ENCODE results near the gene TMEM72. TPM values are rescaled to one million over a fixed set of nuclear protein-coding genes. Genes with fewer than 3 reads are reported as not detected.

Gene TMEM72
- total RNA-seq, 1 experiment from 2014 or later, result not detected

DNA sequence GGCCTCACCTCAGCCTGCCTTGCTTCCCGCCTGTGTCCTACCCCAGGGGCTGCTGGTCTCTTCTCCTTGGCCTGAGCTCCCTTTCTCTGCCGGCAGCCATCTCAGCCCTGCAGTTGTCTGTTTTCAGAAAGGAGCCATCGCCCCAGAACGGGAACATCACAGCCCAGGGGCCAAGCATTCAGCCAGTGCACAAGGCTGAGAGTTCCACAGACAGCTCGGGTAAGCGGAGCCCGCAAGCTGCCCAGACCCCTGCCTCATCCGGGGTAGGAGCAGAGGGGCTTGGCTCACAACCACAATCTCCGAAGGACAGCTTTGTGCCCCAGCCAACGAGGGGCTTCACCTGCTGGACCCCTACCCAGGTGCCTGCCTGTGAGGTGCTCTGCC lies 72.8 kb downstream of the TMEM72 start:
- Histone ChIP-seq H2BK20ac (ENCODE audit: low read depth, low read length, poor library complexity, severe bottlenecking) (no peak overlapping the region), H3K4me1 (ENCODE audit: insufficient read depth, low read length) (peaks cover 10% of the 10 kb centered on the region; the same call in 1 of the 2 replicates), H3K79me1 (ENCODE audit: insufficient read depth, low read depth, low read length, poor library complexity, severe bottlenecking) (no peaks in the 10 kb centered on the region), H3K4me2 (ENCODE audit: insufficient read depth, insufficient read length, low read length) (no peak overlapping the region), H4K5ac (ENCODE audit: insufficient read length, low read depth, low read length) (no peak overlapping the region), H3K18ac (ENCODE audit: insufficient read length, low read depth, low read length) (no peak overlapping the region), H3K56ac (ENCODE audit: insufficient read length, low read depth, low read length) (no peak overlapping the region), H3K79me2 (ENCODE audit: insufficient read depth, low read length) (no peaks in the 10 kb centered on the region), H3K9me3 (ENCODE audit: control insufficient read depth, low read depth, low read length) (no peaks in the 10 kb centered on the region), H3K23ac (ENCODE audit: insufficient read length, low read depth, low read length) (no peak overlapping the region), H3K14ac (ENCODE audit: insufficient read depth, low read length) (no peak overlapping the region), H4K20me1 (ENCODE audit: control insufficient read depth, insufficient read depth, insufficient read length) (no peaks in the 10 kb centered on the region), H3K27ac (ENCODE audit: insufficient read length, low read depth, low read length) (no peak overlapping the region), H3K23me2 (ENCODE audit: insufficient read length, low read depth, low read length, poor library complexity, severe bottlenecking) (no peaks in the 10 kb centered on the region), H4K91ac (ENCODE audit: insufficient read length, low read depth, low read length) (no peak overlapping the region), H2BK15ac (ENCODE audit: low read depth, low read length) (no peak overlapping the region), H3K27me3 (ENCODE audit: insufficient read depth, low read length) (no peaks in the 10 kb centered on the region), H3T11ph (ENCODE audit: low read length) (no peak overlapping the region), H2BK120ac (ENCODE audit: low read depth, low read length, poor library complexity, severe bottlenecking) (no peak overlapping the region), H2BK12ac (ENCODE audit: insufficient read length, low read depth, low read length) (no peak overlapping the region), H3K9ac (ENCODE audit: extremely low read depth, insufficient read length, low read length) (no peak overlapping the region), H2BK5ac (ENCODE audit: insufficient read length, low read length) (no peak overlapping the region), H4K8ac (replicated peaks; ENCODE audit: insufficient read length, low read depth, low read length) (no peak overlapping the region), H2AFZ (ENCODE audit: low read length) (no peak overlapping the region), H3K4ac (ENCODE audit: low read depth, low read length) (no peak overlapping the region), H2AK5ac (ENCODE audit: insufficient read length, low read length) (no peak overlapping the region)
- no peak for DNase-seq
- peaks cover 7% of the 10 kb centered on the region for H3K27me3 Mint-ChIP-seq (ENCODE audit: low read depth)
- no peak overlapping the region for H3K4me3 Mint-ChIP-seq
- peaks cover 63 to 67% of the 10 kb centered on the region in 2 experiments for H3K4me1 Mint-ChIP-seq
- no peaks in the 10 kb centered on the region for H3K9me3 Mint-ChIP-seq
- no CpG with 5 or more reads among the region's 10 CpGs for WGBS (ENCODE audit: extremely low coverage, insufficient read length, low lambda C conversion rate)
- TF ChIP-seq, protein P1, sequence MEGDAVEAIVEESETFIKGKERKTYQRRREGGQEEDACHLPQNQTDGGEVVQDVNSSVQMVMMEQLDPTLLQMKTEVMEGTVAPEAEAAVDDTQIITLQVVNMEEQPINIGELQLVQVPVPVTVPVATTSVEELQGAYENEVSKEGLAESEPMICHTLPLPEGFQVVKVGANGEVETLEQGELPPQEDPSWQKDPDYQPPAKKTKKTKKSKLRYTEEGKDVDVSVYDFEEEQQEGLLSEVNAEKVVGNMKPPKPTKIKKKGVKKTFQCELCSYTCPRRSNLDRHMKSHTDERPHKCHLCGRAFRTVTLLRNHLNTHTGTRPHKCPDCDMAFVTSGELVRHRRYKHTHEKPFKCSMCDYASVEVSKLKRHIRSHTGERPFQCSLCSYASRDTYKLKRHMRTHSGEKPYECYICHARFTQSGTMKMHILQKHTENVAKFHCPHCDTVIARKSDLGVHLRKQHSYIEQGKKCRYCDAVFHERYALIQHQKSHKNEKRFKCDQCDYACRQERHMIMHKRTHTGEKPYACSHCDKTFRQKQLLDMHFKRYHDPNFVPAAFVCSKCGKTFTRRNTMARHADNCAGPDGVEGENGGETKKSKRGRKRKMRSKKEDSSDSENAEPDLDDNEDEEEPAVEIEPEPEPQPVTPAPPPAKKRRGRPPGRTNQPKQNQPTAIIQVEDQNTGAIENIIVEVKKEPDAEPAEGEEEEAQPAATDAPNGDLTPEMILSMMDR (conservative IDR thresholded peaks at IDR 0.05), result no peak
- peak overlapping the region in 1 of 3 experiments; percentile 92; a peak in 1 of 7 replicates for H3K27ac Mint-ChIP-seq
- H3K36me3 Mint-ChIP-seq (ENCODE audit: insufficient read depth in 1 of 3, low read depth in 3 of 3), result peaks cover 4 to 9% (median 8%) of the 10 kb centered on the region in 3 experiments; a peak in 5 of 7 replicates

Measured in H9 (cell line).